ENCODE data around the gene HOXA11.

DNA sequence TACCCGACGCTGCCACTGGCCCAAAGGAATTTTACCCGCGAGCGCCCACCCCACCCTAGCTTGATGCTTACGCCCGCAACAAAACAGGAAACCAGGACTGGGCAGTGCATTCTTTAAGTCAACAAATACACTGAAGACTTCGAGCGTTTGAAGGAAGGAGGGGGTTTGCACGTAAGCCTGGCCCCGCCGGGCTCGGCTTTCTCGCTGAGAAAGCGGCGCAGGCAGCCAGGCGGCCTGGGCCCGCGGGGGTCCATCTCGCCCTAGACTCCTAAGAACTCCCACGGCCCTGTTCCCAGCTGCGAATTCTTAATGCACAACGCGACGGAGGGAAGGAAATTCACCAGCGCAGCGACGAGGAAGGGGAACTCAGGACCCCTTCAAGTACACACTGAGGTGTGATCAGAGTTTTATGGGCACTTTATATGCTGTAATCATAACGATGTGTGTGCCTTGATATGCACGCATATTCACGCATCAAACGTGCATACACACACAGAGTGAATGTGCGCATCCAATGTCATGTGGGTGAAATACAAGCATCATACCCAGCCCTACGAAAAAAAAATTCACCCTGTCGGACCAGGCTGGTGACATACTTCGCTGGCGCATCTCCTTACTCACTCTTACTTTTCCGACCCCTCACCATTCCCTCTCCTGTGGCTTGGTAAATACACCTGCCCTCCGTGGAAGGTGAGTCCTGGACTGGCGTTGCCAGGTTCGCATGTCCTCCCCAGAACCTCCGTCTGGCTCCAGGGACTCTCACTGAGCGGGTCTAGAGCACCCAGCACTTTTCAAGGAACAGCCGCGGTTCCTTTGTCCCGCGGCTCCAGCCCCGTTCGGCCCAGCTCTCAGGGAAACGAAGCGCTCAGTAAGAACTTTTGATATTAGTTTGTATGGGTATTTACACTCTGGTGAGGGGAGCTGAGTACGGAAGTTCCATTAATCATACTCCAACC lies 20.6 kb upstream of the HOXA11 start:
- TF ChIP-seq, protein P1, sequence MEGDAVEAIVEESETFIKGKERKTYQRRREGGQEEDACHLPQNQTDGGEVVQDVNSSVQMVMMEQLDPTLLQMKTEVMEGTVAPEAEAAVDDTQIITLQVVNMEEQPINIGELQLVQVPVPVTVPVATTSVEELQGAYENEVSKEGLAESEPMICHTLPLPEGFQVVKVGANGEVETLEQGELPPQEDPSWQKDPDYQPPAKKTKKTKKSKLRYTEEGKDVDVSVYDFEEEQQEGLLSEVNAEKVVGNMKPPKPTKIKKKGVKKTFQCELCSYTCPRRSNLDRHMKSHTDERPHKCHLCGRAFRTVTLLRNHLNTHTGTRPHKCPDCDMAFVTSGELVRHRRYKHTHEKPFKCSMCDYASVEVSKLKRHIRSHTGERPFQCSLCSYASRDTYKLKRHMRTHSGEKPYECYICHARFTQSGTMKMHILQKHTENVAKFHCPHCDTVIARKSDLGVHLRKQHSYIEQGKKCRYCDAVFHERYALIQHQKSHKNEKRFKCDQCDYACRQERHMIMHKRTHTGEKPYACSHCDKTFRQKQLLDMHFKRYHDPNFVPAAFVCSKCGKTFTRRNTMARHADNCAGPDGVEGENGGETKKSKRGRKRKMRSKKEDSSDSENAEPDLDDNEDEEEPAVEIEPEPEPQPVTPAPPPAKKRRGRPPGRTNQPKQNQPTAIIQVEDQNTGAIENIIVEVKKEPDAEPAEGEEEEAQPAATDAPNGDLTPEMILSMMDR (IDR thresholded peaks at IDR 0.05 in 4 of 5, conservative IDR thresholded peaks at IDR 0.05 in 1 of 5), result no peak
- no peak for TF ChIP-seq POLR2A (IDR thresholded peaks at IDR 0.05)

Data from gastrocnemius medialis (tissue), 4 donors.